ENCODE results near the gene SEMA4D. TPM values are rescaled to one million over a fixed set of nuclear protein-coding genes. Genes with fewer than 3 reads are reported as not detected.

Gene SEMA4D
- total RNA-seq, 4 donors from 2014 or later, result 7.9 to 14.1 (median 10.6) TPM

DNA sequence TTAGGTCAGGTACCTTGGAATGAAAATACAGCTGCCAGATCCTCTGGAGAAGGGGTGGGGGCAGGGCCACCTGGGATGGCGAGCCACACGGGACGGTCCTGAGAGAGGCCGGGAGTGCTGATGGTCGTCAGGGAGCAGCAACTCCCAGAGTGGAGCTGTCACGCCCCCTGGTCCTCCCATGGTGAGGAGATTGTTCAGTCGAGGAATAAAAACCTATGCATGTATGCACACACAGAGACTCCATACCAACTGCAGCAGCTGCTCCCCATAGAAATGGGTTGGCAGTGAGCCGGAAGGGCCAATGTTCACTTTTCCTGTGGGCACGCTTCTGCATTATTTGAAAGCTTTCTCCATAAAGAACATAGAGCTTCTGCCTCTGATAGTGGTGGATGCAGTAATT, 45.2 kb upstream of the SEMA4D start:
- no peak overlapping the region for H3K4me3 ChIP-seq
- WGBS, result 81% methylated on average over 9 of the region's 9 CpGs
- H3K27me3 ChIP-seq, result peaks cover 0 to 5% (median 0%) of the 10 kb centered on the region in 4 donors
- TF ChIP-seq CTCF (IDR thresholded peaks at IDR 0.05) (no peak), POLR2AphosphoS5 (IDR thresholded peaks at IDR 0.05) (no peak), POLR2A (IDR thresholded peaks at IDR 0.05; ENCODE audit: low read depth) (no peak), EP300 (IDR thresholded peaks at IDR 0.05) (no peak)
- intact Hi-C loops (cut with DNase I), result loop anchor here (10.0 kb wide), 1 partner anchor 148 kb away; no protein-coding TSS in a partner anchor
- no peaks in the 10 kb centered on the region for H3K36me3 ChIP-seq
- no peak overlapping the region for H3K27ac ChIP-seq (replicated peaks in 1 of 4)
- no peak for DNase-seq (ENCODE audit: extremely low spot score)
- no peaks in the 10 kb centered on the region for H3K4me1 ChIP-seq
- H3K9me3 ChIP-seq, result peaks cover 0 to 13% (median 10%) of the 10 kb centered on the region in 4 donors

DNA sequence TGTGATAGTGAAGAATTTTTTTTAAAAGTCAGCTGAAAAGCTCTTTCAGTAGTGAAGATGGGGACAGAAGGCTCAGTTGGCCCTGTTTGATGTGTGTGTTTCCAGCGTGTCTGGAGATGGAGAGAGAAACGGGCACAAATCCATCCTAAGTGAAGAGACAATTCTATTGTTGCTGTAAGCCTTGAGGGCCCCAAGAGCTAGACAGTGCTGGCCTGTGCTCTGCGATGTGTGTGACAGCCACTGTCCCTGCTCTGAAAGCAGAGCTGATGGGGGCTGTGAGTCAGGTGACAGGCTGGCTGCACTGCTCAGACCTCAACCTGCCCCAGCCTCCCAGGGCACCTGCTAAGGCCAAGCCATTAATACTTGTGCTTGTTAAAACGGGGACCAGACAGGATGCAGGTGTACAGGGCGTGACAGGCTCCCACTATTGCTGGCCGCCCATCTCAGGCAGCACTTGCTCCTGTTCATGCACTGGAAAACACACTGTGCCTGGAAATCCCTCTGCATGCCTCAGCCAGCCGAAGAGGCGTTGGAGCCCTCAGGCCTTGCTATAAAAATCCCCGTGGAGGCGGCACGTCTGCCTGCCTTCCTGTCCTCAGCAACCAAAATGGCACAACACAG, 44.6 kb upstream of the SEMA4D start:
- H3K4me1 ChIP-seq, result no peaks in the 10 kb centered on the region
- WGBS, result 84% methylated on average over 9 of the region's 11 CpGs

GRCh38 chr9:89541798-89542197, 43.9 kb upstream of the SEMA4D start:
- Histone ChIP-seq H3K27ac (replicated peaks in 1 of 4) (no peak overlapping the region), H3K9me3 (peaks cover 0 to 13% (median 9%) of the 10 kb centered on the region in 4 donors), H3K27me3 (peaks cover 0 to 13% (median 0%) of the 10 kb centered on the region in 4 donors), H3K36me3 (no peaks in the 10 kb centered on the region), H3K4me1 (no peaks in the 10 kb centered on the region), H3K4me3 (no peak overlapping the region)
- 62% methylated on average over 3 of the region's 3 CpGs for WGBS
- intact Hi-C loops (cut with DNase I), result loop anchor here (10.0 kb wide), 1 partner anchor 147 kb away; no protein-coding TSS in a partner anchor
- DNase-seq (ENCODE audit: extremely low spot score), result no peak
- TF ChIP-seq POLR2AphosphoS5 (IDR thresholded peaks at IDR 0.05) (no peak), EP300 (IDR thresholded peaks at IDR 0.05) (no peak), CTCF (IDR thresholded peaks at IDR 0.05) (no peak), POLR2A (IDR thresholded peaks at IDR 0.05; ENCODE audit: low read depth) (no peak)

More for the DNA sequence above, 44.6 kb upstream of the SEMA4D start:
- peaks cover 0 to 6% (median 0%) of the 10 kb centered on the region in 4 donors for H3K27me3 ChIP-seq
- no peak overlapping the region for H3K27ac ChIP-seq (replicated peaks in 1 of 4)
- no peak overlapping the region for H3K4me3 ChIP-seq
- intact Hi-C loops (cut with DNase I), result loop anchor here (10.0 kb wide), 1 partner anchor 148 kb away; no protein-coding TSS in a partner anchor
- TF ChIP-seq POLR2AphosphoS5 (IDR thresholded peaks at IDR 0.05) (no peak), CTCF (IDR thresholded peaks at IDR 0.05) (no peak), POLR2A (IDR thresholded peaks at IDR 0.05; ENCODE audit: low read depth) (no peak), EP300 (IDR thresholded peaks at IDR 0.05) (no peak)
- H3K36me3 ChIP-seq, result no peaks in the 10 kb centered on the region
- no peak for DNase-seq (ENCODE audit: extremely low spot score)
- H3K9me3 ChIP-seq, result peaks cover 0 to 13% (median 10%) of the 10 kb centered on the region in 4 donors

- WGBS, result 92% methylated on average over 5 of the region's 8 CpGs
- H3K27me3 ChIP-seq, result peaks cover 0 to 25% (median 0%) of the 10 kb centered on the region in 4 donors
- no peaks in the 10 kb centered on the region for H3K9me3 ChIP-seq
- DNase-seq (ENCODE audit: extremely low spot score), result no peak
- intact Hi-C loops (cut with DNase I), result no loop called here
- H3K27ac ChIP-seq (replicated peaks in 1 of 4), result no peak overlapping the region
- no peaks in the 10 kb centered on the region for H3K36me3 ChIP-seq
- TF ChIP-seq POLR2AphosphoS5 (IDR thresholded peaks at IDR 0.05), result no peak
- no peak for TF ChIP-seq CTCF (IDR thresholded peaks at IDR 0.05)
- TF ChIP-seq POLR2A (IDR thresholded peaks at IDR 0.05; ENCODE audit: low read depth), result no peak
- no peak for TF ChIP-seq EP300 (IDR thresholded peaks at IDR 0.05)
- no peak overlapping the region for H3K4me3 ChIP-seq
- no peaks in the 10 kb centered on the region for H3K4me1 ChIP-seq
Measured at GRCh38 chr9:89539374-89539773, 41.5 kb upstream of the SEMA4D start.
